Suprapubic skin (tissue), 4 donors: ENCODE measurements around the gene PGAM1. TPM values are rescaled to one million over a fixed set of nuclear protein-coding genes. Genes with fewer than 3 reads are reported as not detected.

Experiments
- DNase-seq, 2 donors: peaks; one replicate each; pipeline ENCODE4 v3.0.0-alpha.2; 2019; ENCODE audit warnings: low spot score in 2 of 2
- H3K27ac ChIP-seq: fragments of 200-600 bp; sonication (generic); one replicate; pipeline ENCODE4 v1.5.1; 2019
- H3K27me3 ChIP-seq: fragments of 200-600 bp; sonication (generic); one replicate; pipeline ENCODE4 v1.5.1; 2019
- H3K36me3 ChIP-seq: fragments of 200-600 bp; sonication (generic); one replicate; pipeline ENCODE4 v1.5.1; 2019
- H3K4me1 ChIP-seq: fragments of 200-600 bp; sonication (generic); one replicate; pipeline ENCODE4 v1.5.1; 2019
- H3K4me3 ChIP-seq: fragments of 200-600 bp; sonication (generic); one replicate; pipeline ENCODE4 v1.5.1; 2019; ENCODE audit warnings: mild to moderate bottlenecking
- H3K9me3 ChIP-seq: fragments of 200-600 bp; sonication (generic); one replicate; pipeline ENCODE4 v1.5.1; 2019
- EP300 ChIP-seq: sonication (generic); formaldehyde crosslinking; IDR thresholded peaks from one replicate; pipeline ENCODE4 v1.6.1; 2017; ENCODE audit warnings: antibody characterized with exemption
- POLR2A ChIP-seq, 2 donors: fragments of 450-650 bp; IDR thresholded peaks; one replicate each; pipeline ENCODE4 v1.6.1; 2017; ENCODE audit warnings: antibody characterized with exemption in 2 of 2, mild to moderate bottlenecking in 2 of 2, moderate library complexity in 2 of 2
- POLR2AphosphoS5 ChIP-seq, 3 donors: sonication (generic); formaldehyde crosslinking; IDR thresholded peaks; one replicate each; pipeline ENCODE4 v1.6.1; 2017; ENCODE audit warnings: antibody characterized with exemption in 3 of 3
- WGBS: methylation state at CpG from one replicate; pipeline ENCODE4 v1.1.5; 2018; 5-methylcytosine and 5-hydroxymethylcytosine counted together
- total RNA-seq, 4 donors: library from RNA; depleted of rRNA; stranded (reverse); fragments of >200 nt; gene quantifications; one replicate each; pipeline ENCODE4 v1.1.0, GENCODE V29; 2016
- TF ChIP-seq, protein P1 (sequence below), 2 donors: fragments of 200-600 bp in 1 of 2; fragments of 450-650 bp in 1 of 2; sonication (generic) in 1 of 2; IDR thresholded peaks; one replicate each; pipeline ENCODE4 v1.5.1; 2016 to 2019; ENCODE audit warnings: antibody characterized with exemption in 2 of 2, mild to moderate bottlenecking in 1 of 2, moderate library complexity in 1 of 2

Gene PGAM1
- total RNA-seq, 4 donors from 2014 or later: 106 to 238 (median 209) TPM

DNA sequence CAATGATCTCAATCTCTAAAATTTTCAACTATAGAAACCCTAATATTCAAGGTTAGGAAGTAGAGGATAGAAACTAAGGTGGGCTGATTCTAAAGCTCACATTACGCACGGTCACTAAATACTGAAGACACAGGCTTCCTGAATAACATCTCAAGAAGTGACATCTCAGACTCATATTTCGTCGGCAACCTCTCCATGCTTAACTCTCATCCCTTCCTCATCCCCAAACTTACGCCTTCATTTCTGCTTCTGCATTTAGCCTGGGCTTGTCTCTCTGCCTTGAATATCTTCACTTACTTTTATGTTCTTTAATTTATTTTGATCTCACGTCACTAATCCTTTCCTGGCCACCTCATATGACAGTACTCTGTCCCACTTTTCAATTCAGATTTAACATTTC is 9.2 kb downstream of the PGAM1 start:
- H3K36me3 ChIP-seq: peaks cover 85% of the 10 kb centered on the region
- H3K27me3 ChIP-seq: no peaks in the 10 kb centered on the region
- no peaks in the 10 kb centered on the region for H3K4me1 ChIP-seq
- WGBS: 94% methylated on average over 6 of the region's 6 CpGs
- no peaks in the 10 kb centered on the region for H3K9me3 ChIP-seq
- H3K27ac ChIP-seq: no peak overlapping the region
- TF ChIP-seq, protein P1, sequence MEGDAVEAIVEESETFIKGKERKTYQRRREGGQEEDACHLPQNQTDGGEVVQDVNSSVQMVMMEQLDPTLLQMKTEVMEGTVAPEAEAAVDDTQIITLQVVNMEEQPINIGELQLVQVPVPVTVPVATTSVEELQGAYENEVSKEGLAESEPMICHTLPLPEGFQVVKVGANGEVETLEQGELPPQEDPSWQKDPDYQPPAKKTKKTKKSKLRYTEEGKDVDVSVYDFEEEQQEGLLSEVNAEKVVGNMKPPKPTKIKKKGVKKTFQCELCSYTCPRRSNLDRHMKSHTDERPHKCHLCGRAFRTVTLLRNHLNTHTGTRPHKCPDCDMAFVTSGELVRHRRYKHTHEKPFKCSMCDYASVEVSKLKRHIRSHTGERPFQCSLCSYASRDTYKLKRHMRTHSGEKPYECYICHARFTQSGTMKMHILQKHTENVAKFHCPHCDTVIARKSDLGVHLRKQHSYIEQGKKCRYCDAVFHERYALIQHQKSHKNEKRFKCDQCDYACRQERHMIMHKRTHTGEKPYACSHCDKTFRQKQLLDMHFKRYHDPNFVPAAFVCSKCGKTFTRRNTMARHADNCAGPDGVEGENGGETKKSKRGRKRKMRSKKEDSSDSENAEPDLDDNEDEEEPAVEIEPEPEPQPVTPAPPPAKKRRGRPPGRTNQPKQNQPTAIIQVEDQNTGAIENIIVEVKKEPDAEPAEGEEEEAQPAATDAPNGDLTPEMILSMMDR (IDR thresholded peaks at IDR 0.05): no peak
- TF ChIP-seq EP300 (no peak), POLR2A (IDR thresholded peaks at IDR 0.05) (no peak), POLR2AphosphoS5 (IDR thresholded peaks at IDR 0.05) (no peak)
- DNase-seq: no peak
- H3K4me3 ChIP-seq: no peak overlapping the region

DNA sequence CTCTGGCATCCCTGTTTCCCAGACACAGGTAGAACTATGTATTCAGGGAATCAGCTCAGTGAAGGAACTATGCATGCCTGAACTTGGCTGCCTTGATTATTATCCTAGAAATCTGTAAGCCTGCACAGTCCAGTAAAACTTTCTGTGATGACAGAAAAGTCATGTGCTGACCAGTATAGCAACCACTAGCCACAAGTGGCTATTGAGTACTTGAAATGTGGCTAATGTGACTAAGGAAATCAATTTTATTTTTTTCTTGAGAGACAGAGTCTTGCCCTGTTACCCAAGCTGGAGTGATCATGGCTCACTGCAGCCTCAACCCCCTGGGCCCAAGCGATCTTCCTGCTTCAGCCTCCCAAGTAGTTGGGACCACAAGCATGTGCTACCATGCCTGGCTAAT is 16.3 kb downstream of the PGAM1 start:
- TF ChIP-seq, protein P1 (IDR thresholded peaks at IDR 0.05): no peak
- TF ChIP-seq EP300: no peak
- Histone ChIP-seq H3K4me3 (no peak overlapping the region), H3K9me3 (no peaks in the 10 kb centered on the region), H3K36me3 (peaks cover 42% of the 10 kb centered on the region), H3K4me1 (peaks cover 22% of the 10 kb centered on the region), H3K27me3 (no peaks in the 10 kb centered on the region), H3K27ac (no peak overlapping the region)
- 100% methylated on average over 1 of the region's 1 CpG for WGBS
- DNase-seq: no peak

DNA sequence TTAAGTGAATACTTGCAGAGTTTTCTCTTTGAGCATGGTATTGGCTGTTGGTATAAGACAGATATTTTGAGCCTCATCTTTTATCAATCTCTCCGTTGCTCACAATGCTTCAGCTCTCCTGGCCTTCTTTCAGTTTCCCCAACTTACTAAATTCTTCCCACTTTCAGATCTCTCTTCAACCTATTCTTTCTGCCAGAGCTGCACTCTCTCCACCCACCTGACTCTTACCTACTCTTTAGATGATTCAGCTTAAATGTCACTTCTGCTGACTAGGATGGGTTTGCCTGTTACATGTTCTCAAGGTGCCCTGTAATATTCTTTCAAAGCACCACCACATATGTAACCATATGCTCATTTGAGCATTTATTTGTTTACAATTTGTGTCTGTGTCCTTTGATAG is 18.2 kb downstream of the PGAM1 start:
- no peaks in the 10 kb centered on the region for H3K27me3 ChIP-seq
- 87% methylated on average over 1 of the region's 1 CpG for WGBS
- no peak for DNase-seq
- no peak overlapping the region for H3K4me3 ChIP-seq
- H3K4me1 ChIP-seq: peaks cover 40% of the 10 kb centered on the region
- H3K36me3 ChIP-seq: peaks cover 22% of the 10 kb centered on the region
- TF ChIP-seq, protein P1 (IDR thresholded peaks at IDR 0.05): no peak
- no peak for TF ChIP-seq POLR2AphosphoS5 (IDR thresholded peaks at IDR 0.05)
- H3K9me3 ChIP-seq: no peaks in the 10 kb centered on the region
- H3K27ac ChIP-seq: no peak overlapping the region

DNA sequence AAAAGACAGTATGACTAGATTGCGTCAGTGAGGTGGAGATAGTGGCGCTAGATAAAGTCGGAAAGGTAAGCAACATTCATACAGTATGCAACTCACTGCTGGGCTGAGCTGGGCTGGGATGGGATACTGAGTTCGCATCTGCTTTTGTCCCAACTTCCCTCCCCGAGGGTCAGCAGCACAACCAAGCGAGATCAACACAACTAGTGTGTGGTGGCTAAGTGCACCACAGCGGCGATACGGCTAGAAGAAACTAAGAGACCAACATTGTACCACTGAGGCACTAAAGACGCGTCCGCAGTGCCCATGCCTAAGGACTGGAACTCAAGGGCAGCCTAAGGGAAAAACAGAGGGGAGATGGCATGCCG is 19.3 kb downstream of the PGAM1 start:
- H3K4me3 ChIP-seq: peak overlapping the region; percentile 79
- peak overlapping the region; percentile 67 for H3K27ac ChIP-seq
- 1% methylated on average over 13 of the region's 13 CpGs for WGBS
- H3K9me3 ChIP-seq: no peaks in the 10 kb centered on the region
- TF ChIP-seq, protein P1 (IDR thresholded peaks at IDR 0.05): no peak
- TF ChIP-seq EP300: no peak
- no peak for TF ChIP-seq POLR2A (IDR thresholded peaks at IDR 0.05)
- TF ChIP-seq POLR2AphosphoS5 (IDR thresholded peaks at IDR 0.05): no peak
- peaks cover 11% of the 10 kb centered on the region for H3K36me3 ChIP-seq
- no peaks in the 10 kb centered on the region for H3K27me3 ChIP-seq
- DNase-seq: no peak
- peaks cover 45% of the 10 kb centered on the region for H3K4me1 ChIP-seq

DNA sequence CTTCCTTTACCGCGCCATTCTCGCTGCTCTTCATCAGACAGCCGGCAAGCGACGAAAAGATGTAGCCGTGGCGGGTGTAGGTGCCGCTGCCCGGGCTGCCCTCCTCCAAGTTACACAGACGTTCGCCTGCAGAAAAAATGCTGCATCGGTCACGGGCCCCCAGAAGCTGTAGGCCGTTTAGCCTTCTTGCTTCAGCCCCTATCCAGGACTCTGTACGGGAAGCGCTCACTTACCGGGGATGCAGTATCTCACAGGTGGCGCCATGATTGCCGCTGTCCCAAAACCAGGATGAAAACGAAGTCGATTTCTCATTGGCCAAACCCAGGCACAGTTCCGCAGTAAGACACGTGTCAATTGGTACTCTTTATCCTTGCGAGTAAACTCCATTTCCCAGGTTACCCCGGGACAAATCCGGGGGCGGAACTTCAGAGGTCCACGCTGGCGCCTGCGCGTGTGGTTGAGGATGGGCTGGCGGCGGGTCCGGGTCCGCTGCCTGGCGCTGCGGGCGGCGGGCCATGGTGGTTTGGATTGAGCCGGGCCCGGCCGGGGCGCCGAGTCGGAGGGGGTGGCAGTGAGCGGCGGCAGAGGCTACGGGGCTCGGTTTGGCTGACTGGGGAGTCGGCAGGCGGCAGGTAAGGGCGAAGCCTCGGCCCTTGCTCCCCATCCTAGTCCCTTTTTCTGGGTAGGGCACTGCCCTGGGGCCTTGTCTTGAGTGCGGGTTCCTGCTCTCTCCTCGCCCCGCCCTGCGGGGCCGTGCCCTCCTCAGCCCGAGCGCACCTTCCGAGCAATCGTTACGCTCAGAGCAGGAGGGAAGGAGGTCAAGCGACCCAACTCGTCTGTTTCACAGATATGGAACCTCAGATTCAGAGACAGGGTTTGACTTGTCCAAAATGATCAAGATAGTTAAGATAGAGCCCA is 20.0 kb downstream of the PGAM1 start, which contains the start of the genes EXOSC1 and ZDHHC16:
Gene EXOSC1 (minus strand): TSS at position 285 of the 918 bp plus-strand sequence. CDS start 21 bp downstream, at position 264.
Gene ZDHHC16 (plus strand): TSS at position 454 of the 918 bp plus-strand sequence. CDS start 5,501 bp downstream, outside the sequence.
- Histone ChIP-seq H3K27me3 (no peaks in the 10 kb centered on the region), H3K4me3 (peak within 1 kb of the TSS; percentile 79), H3K4me1 (peaks cover 50% of the 10 kb centered on the region), H3K36me3 (peaks cover 6% of the 10 kb centered on the region), H3K9me3 (no peaks in the 10 kb centered on the region), H3K27ac (peak within 1 kb of the TSS; percentile 67)
- 0% methylated on average over 37 of the region's 66 CpGs for WGBS
- peak; percentile 94 to 95 for DNase-seq
- TF ChIP-seq EP300: no peak
- TF ChIP-seq POLR2A (IDR thresholded peaks at IDR 0.05): no peak
- TF ChIP-seq, protein P1 (IDR thresholded peaks at IDR 0.05): no peak
- TF ChIP-seq POLR2AphosphoS5 (IDR thresholded peaks at IDR 0.05): peak in 2 of 3 donors; percentile 36 to 54
